Lung (tissue), 12 donors: ENCODE results near the gene ADARB1. TPM values are rescaled to one million over a fixed set of nuclear protein-coding genes. Genes with fewer than 3 reads are reported as not detected.

Source experiments
- ATAC-seq: fragments of 200-7000 bp; cut with Tn5 transposase; one replicate; pipeline ENCODE4 v1.9.1; 2020; ENCODE audit warnings: moderate number of reproducible peaks; ENCODE audit not compliant: insufficient read depth, low FRiP score
- DNase-seq, 3 donors: peaks; one replicate each; pipeline ENCODE4 v3.0.0-alpha.2; 2013 to 2017
- H3K27ac ChIP-seq, 2 donors: one replicate each; pipeline ENCODE4 v1.5.1; 2013; ENCODE audit warnings: mild to moderate bottlenecking in 2 of 2, moderate library complexity in 2 of 2, control low read depth in 1 of 2, inconsistent platforms in 1 of 2, low read depth in 1 of 2, low read length in 1 of 2
- H3K27me3 ChIP-seq, 3 donors: one replicate each; pipeline ENCODE4 v1.5.1; 2013; ENCODE audit warnings: low read length in 2 of 3; ENCODE audit not compliant: control insufficient read depth in 3 of 3, insufficient read depth in 3 of 3
- H3K36me3 ChIP-seq, 4 donors: one replicate each; pipeline ENCODE4 v1.5.1; 2013; ENCODE audit warnings: low read length in 4 of 4, mild to moderate bottlenecking in 1 of 4, moderate library complexity in 1 of 4; ENCODE audit not compliant: control insufficient read depth in 4 of 4, insufficient read depth in 4 of 4
- H3K4me1 ChIP-seq, 5 donors: one replicate each; pipeline ENCODE4 v1.5.1; 2013; ENCODE audit warnings: low read length in 5 of 5, mild to moderate bottlenecking in 2 of 5, moderate library complexity in 1 of 5; ENCODE audit not compliant: control insufficient read depth in 5 of 5, insufficient read depth in 5 of 5
- H3K4me3 ChIP-seq: one replicate; pipeline ENCODE4 v1.5.1; 2013; ENCODE audit warnings: mild to moderate bottlenecking, control low read depth, moderate library complexity
- H3K9ac ChIP-seq, 2 donors: one replicate each; pipeline ENCODE4 v1.5.1; 2013; ENCODE audit warnings: low read length in 2 of 2, control low read depth in 1 of 2; ENCODE audit not compliant: insufficient read depth in 1 of 2
- H3K9me3 ChIP-seq, 4 donors: one replicate each; pipeline ENCODE4 v1.5.1; 2013; ENCODE audit warnings: low read length in 3 of 4, mild to moderate bottlenecking in 1 of 4, moderate library complexity in 1 of 4; ENCODE audit not compliant: control insufficient read depth in 4 of 4, insufficient read depth in 3 of 4
- CTCF ChIP-seq: IDR thresholded peaks from 2 replicates; pipeline ENCODE4 v1.5.1; 2012; ENCODE audit warnings: mild to moderate bottlenecking; ENCODE audit errors: control extremely low read depth, extremely low read depth
- WGBS, 2 donors: extraction: QIAGEN DNeasy Blood & Tissue Kit; methylation state at CpG; one replicate each; pipeline ENCODE4 v1.1.7; 2013; 5-methylcytosine and 5-hydroxymethylcytosine counted together
- polyA plus RNA-seq, 2 donors: library from polyadenylated mRNA; stranded (reverse); fragments of 200-250 nt; gene quantifications; one replicate each; pipeline ENCODE4 v1.2.1, GENCODE V29; 2013
- total RNA-seq, 2 donors: library from RNA; depleted of rRNA in 1 of 2; stranded (reverse); fragments of >200 nt in 1 of 2; gene quantifications; one replicate each; pipeline ENCODE4 v1.2.1, GENCODE V29; 2014 to 2021
- donor health status: control.
- donor health status: control.
- donor health status: Bipolar disorder and iron deficiency.
- donor health status: healthy.
- donor health status: DM: yes; HTN: yes; CAD: no.

Gene ADARB1
- total and polyA plus RNA-seq, 4 donors = 13.4 to 47.7 (median 32.6) TPM

GRCh38 chr21:45211661-45212060, 137.3 kb downstream of the ADARB1 start:
- 70 to 78% methylated on average over 9 of the region's 9 CpGs for WGBS, 2 donors
- no peaks in the 10 kb centered on the region for H3K4me1 ChIP-seq
- ATAC-seq (no peak), DNase-seq (no peak)
- no peaks in the 10 kb centered on the region for H3K27me3 ChIP-seq
- no peak for TF ChIP-seq CTCF
- H3K36me3 ChIP-seq = peaks cover 0 to 23% (median 8%) of the 10 kb centered on the region in 4 donors
- H3K9ac ChIP-seq = no peak overlapping the region
- no peak overlapping the region for H3K4me3 ChIP-seq
- H3K27ac ChIP-seq = no peak overlapping the region
- H3K9me3 ChIP-seq = no peaks in the 10 kb centered on the region

- 67 to 94% methylated on average over 2 of the region's 2 CpGs for WGBS, 2 donors
- ATAC-seq = no peak
- peaks cover 2 to 38% (median 6%) of the 10 kb centered on the region in 4 donors for H3K36me3 ChIP-seq
Observed at GRCh38 chr21:45213392-45213791, 139.0 kb downstream of the ADARB1 start.

GRCh38 chr21:45215213-45215612, 140.8 kb downstream of the ADARB1 start:
- 78 to 89% methylated on average over 2 of the region's 2 CpGs for WGBS, 2 donors
- no peak for TF ChIP-seq CTCF
- Histone ChIP-seq H3K4me3 (no peak overlapping the region), H3K9ac (no peak overlapping the region), H3K27me3 (no peaks in the 10 kb centered on the region), H3K9me3 (no peaks in the 10 kb centered on the region), H3K4me1 (peaks cover 0 to 8% (median 0%) of the 10 kb centered on the region in 5 donors), H3K27ac (no peak overlapping the region), H3K36me3 (peaks cover 2 to 41% (median 6%) of the 10 kb centered on the region in 4 donors)
- DNase-seq (no peak), ATAC-seq (no peak)

More at GRCh38 chr21:45213392-45213791, 139.0 kb downstream of the ADARB1 start:
- no peaks in the 10 kb centered on the region for H3K4me1 ChIP-seq
- H3K27ac ChIP-seq = no peak overlapping the region
- DNase-seq = no peak
- H3K27me3 ChIP-seq = no peaks in the 10 kb centered on the region
- no peak overlapping the region for H3K4me3 ChIP-seq
- H3K9me3 ChIP-seq = no peaks in the 10 kb centered on the region
- H3K9ac ChIP-seq = no peak overlapping the region
- no peak for TF ChIP-seq CTCF

GRCh38 chr21:45217010-45217409, 142.6 kb downstream of the ADARB1 start:
- Histone ChIP-seq H3K4me1 (peaks cover 0 to 12% (median 0%) of the 10 kb centered on the region in 5 donors), H3K36me3 (peaks cover 9 to 42% (median 14%) of the 10 kb centered on the region in 4 donors), H3K27ac (no peak overlapping the region), H3K9me3 (peaks cover 0 to 2% (median 0%) of the 10 kb centered on the region in 4 donors), H3K9ac (no peak overlapping the region), H3K27me3 (no peaks in the 10 kb centered on the region), H3K4me3 (no peak overlapping the region)
- TF ChIP-seq CTCF = no peak
- ATAC-seq (no peak), DNase-seq (no peak)
- 78 to 88% methylated on average over 1 of the region's 1 CpG for WGBS, 2 donors
